ENCODE results near the gene TIMP1. TPM values are rescaled to one million over a fixed set of nuclear protein-coding genes. Genes with fewer than 3 reads are reported as not detected.
A peak's percentile ranks its signal among the peaks of the same experiment; 100 is the strongest.

TIMP1 gene
- total and polyA plus RNA-seq, 2 experiments from 2014 or later = 39.0 to 117 TPM

GRCh38 chrX:47560179-47560933 is 21.9 kb upstream of the TIMP1 start (continued):
- TF ChIP-seq ETS1 (IDR thresholded peaks at IDR 0.05) = no peak
- no peak for TF ChIP-seq EZH2 (IDR thresholded peaks at IDR 0.05; ENCODE audit: low read depth, unreplicated experiment)
- TF ChIP-seq POLR2AphosphoS5 (IDR thresholded peaks at IDR 0.05; ENCODE audit: low read depth) = no peak
- TF ChIP-seq STAT1 (IDR thresholded peaks at IDR 0.05; ENCODE audit: unreplicated experiment) = no peak
- no peak for TF ChIP-seq CREB1 (CRISPR knock-in tag; IDR thresholded peaks at IDR 0.05; ENCODE audit: low read depth)

- H2AFZ ChIP-seq = no peak within 1 kb of the TSS
- DNase-seq (ENCODE audit: low spot score) (peak; percentile 97), ATAC-seq (peak; percentile 88)
- H3K36me3 ChIP-seq (ENCODE audit: insufficient read depth) = no peaks in the 10 kb centered on the region
- peak within 1 kb of the TSS; percentile 81 for H3K4me2 ChIP-seq
- peak within 1 kb of the TSS; percentile 87; the same call in 1 of the 2 replicates for H3K27ac ChIP-seq (ENCODE audit: low read depth)
- Mint-ChIP-seq H3K27me3 (ENCODE audit: insufficient read depth, low read depth, poor library complexity) (no peaks in the 10 kb centered on the region), H3K27ac (peak within 1 kb of the TSS; percentile 96), H3K9me3 (no peaks in the 10 kb centered on the region), H3K4me1 (peaks cover 24% of the 10 kb centered on the region), H3K4me3 (peak within 1 kb of the TSS; percentile 90), H3K36me3 (ENCODE audit: low read depth) (peaks cover 20% of the 10 kb centered on the region)
- peak within 1 kb of the TSS; percentile 73 for H3K4me3 ChIP-seq
- peaks cover 9% of the 10 kb centered on the region; the same call in 1 of the 2 replicates for H3K79me2 ChIP-seq (replicated peaks; ENCODE audit: insufficient read depth)
- TF ChIP-seq CREB1 (CRISPR knock-in tag; IDR thresholded peaks at IDR 0.05; ENCODE audit: low read depth) (peak; percentile 66), JUNB (IDR thresholded peaks at IDR 0.05; ENCODE audit: unreplicated experiment) (no peak), POLR2AphosphoS5 (IDR thresholded peaks at IDR 0.05; ENCODE audit: low read depth) (peak; percentile 65)
- no peaks in the 10 kb centered on the region for H3K9me2 ChIP-seq (ENCODE audit: insufficient read depth)
- no peaks in the 10 kb centered on the region for H3F3A ChIP-seq (replicated peaks; ENCODE audit: low read depth)
- H4K20me1 ChIP-seq (replicated peaks; ENCODE audit: insufficient read depth) = no peaks in the 10 kb centered on the region
- H3K27me3 ChIP-seq (ENCODE audit: insufficient read depth) = no peaks in the 10 kb centered on the region
- H3K4me1 ChIP-seq (ENCODE audit: insufficient read depth) = peaks cover 7% of the 10 kb centered on the region; the same call in 1 of the 2 replicates
These were observed 21.1 kb upstream of the TIMP1 start, which contains the start of gene ARAF for GRCh38 chrX:47560934-47561658. TSS of gene ARAF (plus strand) at chrX:47561205. CDS start at chrX:47562968, 1,763 bp downstream.

GRCh38 chrX:47561659-47562151 is 20.5 kb upstream of the TIMP1 start:
- Mint-ChIP-seq H3K9me3 (no peaks in the 10 kb centered on the region), H3K4me3 (peak overlapping the region; percentile 90), H3K27me3 (ENCODE audit: insufficient read depth, low read depth, poor library complexity) (no peaks in the 10 kb centered on the region), H3K36me3 (ENCODE audit: low read depth) (peaks cover 24% of the 10 kb centered on the region), H3K4me1 (peaks cover 20% of the 10 kb centered on the region), H3K27ac (peak overlapping the region; percentile 96)
- Histone ChIP-seq H3K27me3 (ENCODE audit: insufficient read depth) (no peaks in the 10 kb centered on the region), H3K79me2 (replicated peaks; ENCODE audit: insufficient read depth) (peaks cover 9% of the 10 kb centered on the region; the same call in 1 of the 2 replicates), H3K27ac (ENCODE audit: low read depth) (0 out of 2 replicates have a peak overlapping the region, but pooled peaks have one; percentile 72), H4K20me1 (replicated peaks; ENCODE audit: insufficient read depth) (no peaks in the 10 kb centered on the region), H3K9me2 (ENCODE audit: insufficient read depth) (no peaks in the 10 kb centered on the region), H3K4me2 (peak overlapping the region; percentile 81), H3K4me1 (ENCODE audit: insufficient read depth) (peaks cover 5% of the 10 kb centered on the region; the same call in 1 of the 2 replicates), H2AFZ (no peak overlapping the region), H3K4me3 (peak overlapping the region; percentile 73), H3F3A (replicated peaks; ENCODE audit: low read depth) (no peaks in the 10 kb centered on the region), H3K36me3 (ENCODE audit: insufficient read depth) (no peaks in the 10 kb centered on the region)
- no peak for DNase-seq (ENCODE audit: low spot score)
- no peak for ATAC-seq
- TF ChIP-seq NANOG (IDR thresholded peaks at IDR 0.05; ENCODE audit: borderline replicate concordance) (no peak), JUNB (IDR thresholded peaks at IDR 0.05; ENCODE audit: unreplicated experiment) (no peak), STAT1 (IDR thresholded peaks at IDR 0.05; ENCODE audit: unreplicated experiment) (no peak), ZNF331 (CRISPR knock-in tag; IDR thresholded peaks at IDR 0.05; ENCODE audit: low read depth) (no peak), ZNF462 (CRISPR knock-in tag; IDR thresholded peaks at IDR 0.05) (no peak)

Measured in GM23338 (cell line).